ENCODE measurements around the gene MATN4. TPM values are rescaled to one million over a fixed set of nuclear protein-coding genes. Genes with fewer than 3 reads are reported as not detected.

The MATN4 gene
- total RNA-seq, 1 donor from 2014 or later: 6.1 TPM

DNA sequence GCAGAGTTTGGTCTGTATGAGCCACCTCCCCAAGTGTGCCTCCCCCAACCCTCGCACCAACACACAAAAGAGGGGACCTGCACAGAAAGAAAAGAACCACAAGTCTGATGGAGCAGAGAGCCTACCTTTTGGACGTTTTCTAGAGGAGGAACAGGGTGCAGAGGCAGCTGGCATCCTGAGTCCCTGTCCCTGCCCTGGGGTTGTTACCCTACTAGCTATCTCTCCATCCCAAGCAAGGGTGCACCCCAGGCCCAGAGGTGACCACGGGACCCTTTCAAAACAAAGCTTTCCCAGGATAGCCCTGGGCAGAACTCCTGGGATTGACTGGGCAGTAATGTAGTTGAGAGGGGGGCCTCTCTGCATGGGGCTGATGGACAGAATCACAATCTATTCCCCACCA, 9.7 kb upstream of the MATN4 start:
- intact Hi-C loops (cut with micrococcal nuclease): loop anchor here (2.0 to 10.0 kb wide), 3 partner anchors 15 to 1103 kb away; partner anchors contain the start of gene OSER1

DNA sequence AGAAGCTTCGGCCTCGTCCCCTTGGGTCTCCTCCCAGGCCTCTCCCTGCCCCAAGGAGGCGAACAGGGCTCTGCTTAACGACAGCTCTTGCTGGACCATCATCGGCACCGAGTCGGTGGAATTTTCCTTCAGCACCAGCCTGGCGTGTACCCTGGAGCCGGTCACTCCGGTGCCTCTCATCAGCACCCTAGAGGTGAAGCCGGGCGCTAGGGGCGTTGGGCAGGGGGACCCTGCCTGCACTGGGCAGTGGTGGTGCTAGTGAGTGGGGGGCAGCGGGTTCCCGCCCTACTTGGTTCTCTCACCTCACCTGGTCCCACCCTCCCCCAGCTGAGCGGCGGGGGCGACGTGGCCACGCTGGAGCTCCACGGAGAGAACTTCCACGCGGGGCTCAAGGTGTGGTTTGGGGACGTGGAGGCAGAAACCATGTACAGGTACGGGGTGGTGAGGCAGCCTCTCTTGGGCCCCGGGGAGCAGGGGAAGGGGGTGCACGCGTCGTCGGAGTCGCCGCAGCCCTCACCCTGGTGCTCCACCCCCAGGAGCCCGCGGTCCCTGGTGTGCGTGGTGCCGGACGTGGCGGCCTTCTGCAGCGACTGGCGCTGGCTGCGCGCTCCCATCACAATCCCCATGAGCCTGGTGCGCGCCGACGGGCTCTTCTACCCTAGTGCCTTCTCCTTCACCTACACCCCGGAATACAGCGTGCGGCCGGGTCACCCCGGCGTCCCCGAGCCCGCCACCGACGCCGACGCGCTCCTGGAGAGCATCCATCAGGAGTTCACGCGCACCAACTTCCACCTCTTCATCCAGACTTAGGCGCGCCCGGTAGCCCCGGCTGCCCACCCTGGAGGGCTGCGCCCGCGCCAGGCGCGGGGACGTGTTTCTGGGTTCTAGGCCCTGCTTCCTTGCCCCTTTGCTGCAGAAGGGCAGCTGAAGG, 8.3 kb upstream of the MATN4 start:
- intact Hi-C loops (cut with micrococcal nuclease): loop anchor here (10.0 kb wide), 1 partner anchor 1102 kb away; the partner anchor contains the start of gene OSER1

DNA sequence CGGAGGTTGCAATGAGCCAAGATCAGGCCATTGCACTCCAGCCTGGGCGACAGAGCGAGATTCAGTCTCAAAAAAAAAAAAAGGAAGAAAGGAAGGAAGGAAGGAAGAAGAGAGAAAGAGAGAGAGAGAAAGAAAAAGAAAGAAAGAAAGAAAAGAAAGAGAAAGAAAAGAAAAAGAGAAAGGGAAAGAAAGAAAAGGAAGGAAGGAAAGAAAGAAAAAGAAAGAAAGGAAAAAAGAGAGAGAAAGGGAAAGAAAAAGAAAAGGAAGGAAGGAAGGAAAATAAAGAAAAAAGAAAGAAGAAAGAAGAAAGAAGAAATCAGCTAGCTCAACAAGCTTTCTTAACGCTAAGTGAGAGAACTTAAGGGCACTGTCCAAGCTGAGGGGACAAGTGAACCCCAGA, 7.6 kb upstream of the MATN4 start:
- intact Hi-C loops (cut with micrococcal nuclease): loop anchor here (10.0 kb wide), 1 partner anchor 1101 kb away; the partner anchor contains the start of gene OSER1

DNA sequence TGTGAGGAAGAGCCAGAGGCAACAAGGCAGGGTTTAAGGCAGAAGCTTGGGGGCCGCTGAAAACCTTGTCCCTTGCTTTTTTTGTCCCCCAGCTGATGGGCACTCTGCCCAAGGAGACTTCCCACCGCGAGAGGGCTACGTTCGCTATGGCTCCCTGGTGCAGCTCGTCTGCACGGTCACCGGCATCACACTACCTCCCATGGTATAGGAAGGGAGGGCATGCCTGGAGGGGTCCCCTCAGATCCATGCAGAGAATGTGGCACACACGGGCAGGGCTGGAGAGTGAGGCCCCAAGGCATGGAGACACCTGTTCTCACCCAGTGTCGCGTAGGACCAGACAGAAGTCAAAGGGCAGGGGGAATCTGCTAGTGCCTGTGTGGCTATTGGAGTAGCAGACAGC, 5.8 kb upstream of the MATN4 start:
- intact Hi-C loops (cut with micrococcal nuclease): loop anchor here (10.0 kb wide), 1 partner anchor 1099 kb away; the partner anchor contains the start of gene OSER1

DNA sequence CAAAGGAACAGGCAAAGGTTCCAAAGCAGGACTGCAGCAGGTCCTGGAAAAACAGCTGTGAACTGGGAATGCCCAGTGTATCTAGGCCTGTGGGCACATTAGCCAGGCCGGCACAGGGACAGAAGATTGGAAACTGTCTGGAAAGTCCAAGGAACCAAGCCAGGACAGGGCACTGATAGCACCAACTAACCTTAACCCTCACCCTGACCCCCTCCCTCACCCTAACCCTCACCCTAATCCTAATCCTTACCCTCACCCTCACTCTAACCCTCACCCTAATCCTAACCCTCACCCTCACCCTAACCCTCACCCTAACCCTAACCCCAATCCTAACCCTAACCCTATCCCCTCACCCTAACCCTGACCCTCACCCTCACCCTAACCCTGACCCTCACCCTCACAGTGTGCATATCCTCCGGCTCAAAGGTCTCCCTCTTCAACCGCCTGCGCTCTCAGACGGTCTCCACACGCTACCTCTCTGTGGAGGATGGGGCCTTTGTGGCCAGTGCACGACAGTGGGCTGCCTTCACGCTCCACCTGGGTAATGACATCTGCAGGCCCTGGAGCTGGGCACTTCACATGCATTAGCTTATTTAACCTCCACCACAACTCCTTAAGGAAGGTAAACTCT, 5.1 kb upstream of the MATN4 start:
- intact Hi-C loops (cut with micrococcal nuclease): loop anchor here (10.0 kb wide), 1 partner anchor 1098 kb away; the partner anchor contains the start of gene OSER1

DNA sequence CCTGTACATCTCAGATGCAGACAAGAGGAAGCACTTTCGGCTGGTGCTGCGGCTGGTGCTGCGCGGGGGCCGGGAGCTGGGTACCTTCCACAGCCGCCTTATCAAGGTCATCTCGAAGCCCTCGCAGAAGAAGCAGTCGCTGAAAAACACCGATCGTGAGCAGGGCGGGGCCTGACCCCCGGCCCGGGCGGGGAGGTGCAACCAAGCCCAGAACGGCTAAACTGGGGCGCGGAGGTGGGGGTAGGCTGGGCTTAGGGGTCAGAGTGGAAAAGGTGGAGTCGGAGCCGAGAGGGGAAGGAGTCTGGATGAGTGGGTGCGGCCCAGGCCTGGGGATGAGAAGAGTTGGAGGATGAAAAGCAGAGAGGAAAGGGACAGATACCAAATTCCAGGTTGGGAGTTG, 4.1 kb upstream of the MATN4 start:
- intact Hi-C loops (cut with micrococcal nuclease): loop anchor here (10.0 kb wide), 1 partner anchor 1097 kb away; the partner anchor contains the start of gene OSER1

DNA sequence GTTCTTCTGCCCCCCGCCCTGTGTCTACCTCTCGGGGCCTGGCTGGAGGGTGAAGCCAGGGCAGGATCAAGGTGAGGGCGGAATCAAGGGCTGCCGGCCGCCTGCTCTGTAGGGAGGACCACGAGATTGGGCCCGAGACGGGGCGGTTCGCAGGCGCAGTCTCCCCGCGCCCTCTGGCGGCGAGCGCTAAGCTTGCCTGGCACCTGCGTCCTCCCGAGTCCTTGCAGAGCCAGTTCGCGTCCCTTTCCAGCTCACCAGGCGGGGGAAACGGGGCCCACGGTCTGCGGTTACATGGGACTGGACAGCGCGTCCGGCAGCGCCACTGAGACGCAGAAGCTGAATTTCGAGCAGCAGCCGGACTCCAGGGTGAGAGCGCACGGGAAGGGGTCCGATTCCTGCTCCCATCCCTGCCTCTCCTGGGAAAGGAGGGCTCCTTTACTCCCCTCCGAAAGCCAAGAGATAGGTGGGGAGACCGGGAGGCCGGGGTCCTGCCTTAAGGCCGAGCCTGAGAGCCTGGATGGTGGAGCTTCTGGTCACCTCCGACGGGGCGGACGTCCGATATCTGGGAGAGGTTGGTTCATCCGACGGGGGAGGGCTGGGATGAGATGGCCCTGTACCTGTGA, 3.6 kb upstream of the MATN4 start:
- intact Hi-C loops (cut with micrococcal nuclease): loop anchor here (10.0 kb wide), 1 partner anchor 1097 kb away; the partner anchor contains the start of gene OSER1

DNA sequence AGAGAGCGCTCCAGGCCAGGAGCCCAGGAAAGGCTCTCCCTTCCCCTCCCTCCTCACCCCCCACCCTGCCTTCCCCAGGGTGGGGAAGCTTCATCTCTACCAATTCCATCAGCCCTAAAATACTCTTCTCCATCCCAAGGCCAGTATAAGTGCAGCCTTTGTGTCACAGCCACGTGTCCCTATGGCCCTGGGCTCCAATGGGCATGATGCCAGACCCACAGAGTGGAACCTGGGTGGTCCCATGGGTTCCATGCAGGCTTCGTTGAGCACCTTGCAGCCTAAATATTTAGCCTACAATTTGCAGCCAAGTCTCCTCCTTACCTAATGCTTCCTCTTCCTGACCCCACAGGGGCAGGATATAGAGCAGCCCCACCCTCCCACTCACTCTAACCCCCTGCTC, 976 bp upstream of the MATN4 start:
- intact Hi-C loops (cut with micrococcal nuclease): no loop called here

DNA sequence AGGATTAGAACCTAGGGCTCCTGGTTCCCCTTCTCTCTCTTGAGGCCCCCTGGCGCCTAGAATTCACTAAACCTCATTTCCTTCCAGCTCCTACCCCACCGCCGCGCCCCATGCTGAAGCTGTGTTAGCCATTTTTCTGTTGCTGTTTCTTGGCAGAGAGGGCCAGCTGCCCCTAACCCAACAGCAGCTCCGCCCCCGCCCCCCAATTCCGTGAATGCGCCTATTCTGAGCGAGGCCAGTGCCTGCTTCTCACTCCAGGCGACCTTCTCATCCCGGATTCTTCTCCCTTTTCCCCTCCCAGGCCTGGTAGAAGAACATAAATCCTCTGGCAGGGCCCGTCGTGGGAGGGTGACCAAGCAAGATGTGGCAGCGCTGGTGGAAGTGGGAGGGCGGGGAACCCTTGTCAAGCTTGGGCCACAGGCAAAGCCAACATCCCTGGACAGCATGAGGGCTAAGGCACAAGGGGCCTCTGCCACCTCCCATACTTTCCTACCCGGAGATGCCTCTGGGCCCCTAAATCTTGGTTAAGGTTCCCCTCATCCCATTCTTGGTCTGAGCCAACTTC, 941 bp downstream of the MATN4 start:
- intact Hi-C loops (cut with micrococcal nuclease): no loop called here

DNA sequence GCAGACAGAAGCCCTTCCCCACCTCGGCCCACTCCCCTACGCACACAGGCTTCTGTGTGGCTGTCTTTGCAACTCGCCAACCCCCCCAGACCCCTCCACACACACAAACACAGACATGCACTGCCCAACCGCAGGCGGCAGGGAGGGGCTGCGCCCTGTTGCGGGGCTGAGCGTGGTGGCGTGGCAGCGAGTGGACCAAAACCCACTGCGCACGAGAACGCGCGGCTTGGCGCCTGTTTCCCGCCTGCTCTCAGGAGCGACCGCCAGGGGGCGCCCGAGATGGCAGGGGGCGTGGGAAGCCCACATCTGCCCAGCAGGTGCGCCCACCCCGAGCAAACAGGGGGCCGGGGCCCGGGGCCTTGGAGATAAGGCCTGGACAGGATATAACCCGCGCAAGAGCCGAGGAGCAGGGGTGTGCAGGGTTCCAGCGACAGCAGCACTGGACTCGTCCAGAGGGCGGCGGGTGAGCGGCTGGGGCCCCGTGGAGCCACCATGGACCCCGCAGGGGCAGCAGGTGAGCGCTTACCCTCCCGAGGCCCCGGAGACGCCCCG, 1.6 kb downstream of the MATN4 start, which contains the start of gene RBPJL:
Gene RBPJL, plus strand, starts transcription at position 410 of the 552 bp plus-strand sequence. Its CDS starts 83 bp downstream, at position 493.
- intact Hi-C loops (cut with micrococcal nuclease): loop anchor here (1.0 kb wide), 1 partner anchor 465 kb away; no protein-coding TSS in a partner anchor

DNA sequence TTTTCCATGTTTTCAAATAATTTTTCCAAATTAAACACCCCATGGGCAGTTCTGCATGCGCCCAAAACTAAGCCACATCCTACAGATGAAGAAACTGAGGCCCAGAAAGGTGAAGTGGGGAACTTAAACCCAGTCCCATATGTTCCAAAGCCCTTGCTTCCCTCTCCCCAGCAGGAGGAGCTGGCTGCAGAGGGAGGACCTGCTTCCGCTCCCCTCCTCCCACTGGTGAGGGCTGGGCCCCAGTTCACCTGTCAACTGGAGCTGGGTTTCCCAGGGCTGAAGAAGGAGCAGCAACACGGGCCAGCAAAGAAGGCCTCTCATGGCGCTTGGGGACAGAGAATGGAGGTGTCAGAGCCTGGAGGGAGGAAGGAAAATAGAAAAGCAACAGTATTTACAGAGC, 2.8 kb downstream of the MATN4 start:
- intact Hi-C loops (cut with micrococcal nuclease): no loop called here

DNA sequence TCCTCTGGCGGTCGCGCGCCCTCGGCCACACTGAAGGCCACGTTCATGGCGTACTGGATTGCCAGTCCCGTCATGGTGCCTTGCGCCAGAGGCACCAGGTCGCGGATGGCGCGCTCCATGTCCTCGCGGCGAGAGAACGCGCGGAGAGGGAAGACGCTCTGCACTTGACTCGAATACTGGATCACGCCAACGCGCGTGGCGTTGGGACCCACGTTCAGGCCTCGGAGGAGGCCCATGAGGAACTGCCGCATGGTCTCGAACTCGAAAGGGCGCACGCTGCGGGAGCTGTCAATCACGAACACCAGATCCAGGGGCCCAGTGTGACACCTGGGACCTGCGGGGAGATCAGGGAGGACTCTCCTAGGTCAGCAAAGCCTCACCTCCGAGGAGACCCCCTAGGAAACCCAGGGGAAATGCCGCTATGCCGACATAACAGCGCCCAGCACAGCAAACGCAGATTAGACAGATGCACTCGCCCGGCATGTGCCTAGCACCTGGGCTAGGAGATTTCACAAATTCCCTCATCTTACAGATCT, 3.6 kb downstream of the MATN4 start:
- intact Hi-C loops (cut with micrococcal nuclease): no loop called here

DNA sequence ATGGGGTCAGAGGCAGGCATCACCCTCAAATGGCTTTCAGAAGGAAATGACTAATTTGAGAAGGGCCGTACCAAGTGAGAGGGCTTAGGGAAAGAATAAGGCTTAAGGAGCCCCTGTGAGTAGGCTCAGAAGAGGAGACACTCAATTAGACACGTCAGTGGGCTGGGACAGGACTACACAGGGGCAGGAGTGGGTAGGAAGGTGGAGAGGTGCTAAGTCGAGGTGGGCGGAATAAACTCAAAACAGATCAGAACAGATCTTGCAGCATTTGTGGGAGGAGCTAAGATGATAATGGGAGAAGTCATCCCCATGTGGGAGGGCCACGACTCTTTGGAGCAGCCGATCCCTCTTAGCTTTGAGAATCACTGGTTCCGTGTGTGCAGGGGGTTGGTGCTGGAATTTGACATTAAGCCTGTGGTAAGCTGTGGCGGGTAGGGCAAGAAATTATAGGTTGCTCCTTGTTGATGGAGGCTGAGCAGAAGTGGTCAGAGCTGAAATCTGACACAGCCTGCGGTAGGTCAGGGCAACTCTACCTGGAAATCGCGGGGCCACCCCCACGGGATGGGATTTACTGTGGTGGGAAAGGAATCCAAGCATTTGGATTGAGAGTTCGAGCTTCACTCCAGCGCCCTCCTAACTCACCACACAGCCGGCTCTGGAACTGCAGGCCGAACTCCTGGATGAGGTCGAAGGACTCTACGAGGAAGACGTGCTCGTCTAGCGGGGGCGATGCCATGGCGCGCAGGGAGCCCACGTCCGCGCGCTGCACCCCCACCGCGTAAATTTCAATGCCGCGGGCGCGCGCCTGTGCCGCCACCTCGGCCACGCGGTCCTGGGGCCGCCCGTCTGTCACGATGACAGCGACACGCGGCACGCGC, 4.3 kb downstream of the MATN4 start:
- intact Hi-C loops (cut with micrococcal nuclease): loop anchor here (2.0 kb wide), 1 partner anchor 15 kb away; no protein-coding TSS in a partner anchor

DNA sequence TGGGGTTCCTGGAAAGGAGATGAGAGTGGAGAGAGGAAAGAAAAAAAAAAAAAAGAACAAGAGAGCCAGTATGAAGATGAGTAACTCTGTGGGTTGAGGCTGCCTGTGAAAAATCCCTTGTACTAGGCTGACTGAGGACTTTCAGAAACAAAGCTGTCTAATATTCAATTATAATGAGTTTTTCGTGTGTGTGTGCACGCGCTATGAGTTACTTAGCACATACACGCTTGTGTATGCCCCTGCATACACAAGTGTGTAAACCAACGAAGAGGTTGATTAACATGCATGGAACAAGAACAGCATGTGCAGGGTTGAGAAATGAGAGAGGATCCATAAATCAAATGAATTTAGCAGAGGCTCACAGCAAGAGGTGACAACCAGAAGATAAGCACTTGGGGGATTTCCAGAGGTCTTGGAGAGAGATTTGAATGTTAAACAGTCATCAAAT, 6.3 kb downstream of the MATN4 start:
- intact Hi-C loops (cut with micrococcal nuclease): loop anchor here (1.0 to 2.0 kb wide), 2 partner anchors 9 to 17 kb away; no protein-coding TSS in a partner anchor

DNA sequence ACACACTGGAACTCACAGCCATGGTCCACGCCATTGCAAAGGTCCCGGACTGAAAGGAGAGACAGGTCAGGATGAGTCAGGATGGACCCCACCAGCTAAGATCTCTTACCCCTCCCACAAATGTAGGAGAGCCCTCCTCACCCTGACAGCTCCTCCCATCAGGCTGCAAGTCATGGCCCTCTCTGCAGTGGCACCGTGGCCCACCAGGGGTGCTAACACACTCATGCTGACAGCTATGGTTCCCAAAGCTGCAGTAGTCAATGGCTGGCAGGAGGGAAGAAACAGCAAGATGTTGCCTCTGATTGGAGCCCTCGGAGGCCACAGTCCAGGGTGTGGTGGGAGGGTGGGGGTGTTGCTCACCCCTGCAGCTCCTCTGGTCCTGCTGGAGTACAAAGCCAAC, 7.1 kb downstream of the MATN4 start:
- intact Hi-C loops (cut with micrococcal nuclease): loop anchor here (1.0 kb wide), 1 partner anchor 8 kb away; no protein-coding TSS in a partner anchor

DNA sequence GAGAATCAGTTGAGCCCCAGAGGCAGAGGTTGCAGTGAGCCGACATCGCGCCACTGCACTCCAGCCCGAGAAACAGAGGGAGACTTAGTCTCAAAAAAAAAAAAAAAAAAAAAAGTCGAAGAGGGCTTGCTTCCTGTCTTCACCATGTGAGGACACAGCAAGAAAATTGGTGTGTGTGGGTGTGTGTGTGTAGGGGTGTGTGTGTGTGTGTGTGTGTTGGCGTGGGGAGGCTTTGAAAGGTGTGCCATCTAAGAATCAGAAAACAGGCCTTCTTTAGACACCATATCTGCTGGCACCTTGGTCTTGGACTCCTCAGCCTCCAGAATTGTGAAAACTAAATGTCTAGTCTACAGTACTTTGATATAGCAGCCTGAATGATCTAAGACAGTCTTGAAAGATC, 8.3 kb downstream of the MATN4 start:
- intact Hi-C loops (cut with micrococcal nuclease): no loop called here

DNA sequence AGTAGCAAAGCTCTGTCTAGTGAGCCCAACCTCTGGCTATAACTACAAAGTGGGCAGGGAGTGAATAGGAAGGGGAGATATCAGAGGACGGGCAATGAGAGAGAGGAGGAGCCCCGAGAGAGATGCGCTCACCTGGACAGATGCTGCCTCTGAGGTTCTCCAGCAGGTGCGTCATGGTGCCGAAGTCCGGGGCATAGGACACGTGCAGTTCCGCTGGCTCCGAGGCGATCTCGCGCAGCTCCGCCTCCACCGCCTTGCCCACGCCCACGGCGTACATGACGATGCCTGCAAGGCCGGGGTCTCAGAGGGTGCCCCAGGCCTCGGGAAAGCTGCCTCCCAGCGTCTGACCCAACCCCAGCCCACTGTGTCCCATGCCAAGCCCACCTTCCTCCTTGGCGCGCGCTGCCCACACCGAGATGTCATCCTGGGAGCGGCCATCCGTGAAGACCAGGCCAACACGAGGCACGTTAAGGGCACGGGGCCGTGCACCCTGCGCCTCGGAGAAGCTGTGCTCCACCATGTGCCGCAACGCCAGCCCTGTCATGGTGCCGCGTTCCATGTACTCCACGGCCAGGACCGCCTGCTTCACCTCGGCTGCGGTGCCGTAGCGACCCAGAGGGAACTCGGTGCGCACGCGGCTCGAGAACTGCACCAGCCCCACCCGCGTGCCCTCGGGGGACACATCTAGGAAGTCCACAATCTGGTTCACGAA, 10.2 kb downstream of the MATN4 start:
- intact Hi-C loops (cut with micrococcal nuclease): no loop called here

DNA sequence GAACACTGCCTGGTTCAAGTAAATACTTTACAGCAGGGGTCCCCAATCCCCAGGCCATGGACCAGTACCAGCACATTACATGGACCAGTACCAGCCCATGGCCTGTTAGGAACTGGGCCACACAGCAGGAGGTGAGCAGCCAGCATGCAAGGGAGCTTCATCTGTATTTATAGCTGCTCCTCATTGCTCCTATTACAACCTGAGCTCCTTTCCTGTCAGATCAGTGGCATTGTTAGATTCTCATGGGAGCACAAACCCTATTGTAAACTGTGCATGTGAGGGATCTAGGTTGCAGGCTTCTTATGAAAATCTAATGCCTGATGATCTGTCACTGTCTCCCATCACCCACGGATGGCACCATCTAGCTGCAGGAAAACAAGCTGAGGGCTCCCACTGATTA, 13.4 kb downstream of the MATN4 start:
- intact Hi-C loops (cut with micrococcal nuclease): loop anchor here (5.0 kb wide), 1 partner anchor 382 kb away; the partner anchor contains the start of gene PABPC1L
